NCI-H1105 treated with DMSO at 0.1 percent for 48 hours (cell line): ENCODE measurements around the gene PKNOX1.
"Not testable (repeated sequence)": the region's sequence is repeated elsewhere in the genome, so short reads cannot be mapped to it uniquely, and the experiment has no call there.

Experiments
- DNase-seq: peaks from one replicate; lab custom pipeline; 2025; lab: John Stamatoyannopoulos, UW

Gene PKNOX1

GRCh38 chr21:42973991-42974831, at the start of gene PKNOX1:
Gene PKNOX1, plus strand, starts transcription at chr21:42974562. Its CDS starts 29,820 bp downstream, at chr21:43004382.
- peak; percentile 99 for DNase-seq

- DNase-seq, result no peak
These were observed 49.0 kb upstream of the PKNOX1 start, which contains the start of gene ERVH48-1 for GRCh38 chr21:42925114-42925926. Gene ERVH48-1, minus strand, starts transcription at chr21:42925630. Its CDS starts 6,624 bp downstream, at chr21:42919006.

- not testable (repeated sequence) for DNase-seq
These were observed 46.7 kb upstream of the PKNOX1 start for GRCh38 chr21:42927474-42928200.

- DNase-seq, result no peak
These were observed 44.4 kb upstream of the PKNOX1 start for GRCh38 chr21:42929969-42930368.

- DNase-seq, result no peak
These were observed 42.7 kb upstream of the PKNOX1 start for GRCh38 chr21:42931560-42932235.

GRCh38 chr21:42932378-42933136, 41.8 kb upstream of the PKNOX1 start:
- not testable (repeated sequence) for DNase-seq

- not testable (repeated sequence) for DNase-seq
These were observed 41.0 kb upstream of the PKNOX1 start for GRCh38 chr21:42933137-42933970.

GRCh38 chr21:42933973-42934372, 40.4 kb upstream of the PKNOX1 start:
- not testable (repeated sequence) for DNase-seq

- not testable (repeated sequence) for DNase-seq
These were observed 38.0 kb upstream of the PKNOX1 start for GRCh38 chr21:42936360-42936759.

GRCh38 chr21:42937034-42937940, 37.1 kb upstream of the PKNOX1 start:
- not testable (repeated sequence) for DNase-seq

- DNase-seq, result no peak
These were observed 36.3 kb upstream of the PKNOX1 start for GRCh38 chr21:42937960-42938605.

- not testable (repeated sequence) for DNase-seq
These were observed 35.8 kb upstream of the PKNOX1 start for GRCh38 chr21:42938606-42938995.

- no peak for DNase-seq
These were observed 34.6 kb upstream of the PKNOX1 start for GRCh38 chr21:42939582-42940413.

- no peak for DNase-seq
These were observed 32.7 kb upstream of the PKNOX1 start for GRCh38 chr21:42941696-42942085.

- no peak for DNase-seq
These were observed 32.1 kb upstream of the PKNOX1 start for GRCh38 chr21:42942244-42942643.

GRCh38 chr21:42949094-42949755, 25.1 kb upstream of the PKNOX1 start:
- DNase-seq, result not testable (repeated sequence)

- not testable (repeated sequence) for DNase-seq
These were observed 23.2 kb upstream of the PKNOX1 start for GRCh38 chr21:42951193-42951592.
